Natural killer cell (primary cell): ENCODE results near the gene STAM2. TPM values are rescaled to one million over a fixed set of nuclear protein-coding genes. Genes with fewer than 3 reads are reported as not detected.
"Not testable (repeated sequence)": the region's sequence is repeated elsewhere in the genome, so short reads cannot be mapped to it uniquely, and the experiment has no call there.

ENCODE experiments used
- ATAC-seq, 3 donors: fragments of 150-1000 bp in 2 of 3; fragments of 200-7000 bp in 1 of 3; cut with Tn5 transposase; 1 replicate in 1 of 3; 2 replicates in 2 of 3; pipeline ENCODE4 v1.10.0; 2021; ENCODE audit warnings: mild to moderate bottlenecking in 2 of 3, moderate library complexity in 2 of 3
- DNase-seq, 2 donors: peaks; one replicate each; pipeline versions ENCODE4 v3.0.0 to v3.0.0-alpha.2; 2013 to 2021; ENCODE audit warnings: mixed read lengths in 1 of 2
- H3K27ac ChIP-seq: one replicate; pipeline ENCODE4 v1.5.1; 2013; ENCODE audit warnings: mild to moderate bottlenecking, low read length
- H3K27me3 ChIP-seq: one replicate; pipeline ENCODE4 v1.6.1; 2013; ENCODE audit warnings: low read length; ENCODE audit not compliant: control insufficient read depth, insufficient read depth
- H3K36me3 ChIP-seq: one replicate; pipeline ENCODE4 v1.6.1; 2013; ENCODE audit warnings: low read length; ENCODE audit not compliant: control insufficient read depth, insufficient read depth
- H3K4me1 ChIP-seq: one replicate; pipeline ENCODE4 v1.6.1; 2013; ENCODE audit warnings: low read length; ENCODE audit not compliant: control insufficient read depth, insufficient read depth
- H3K4me3 ChIP-seq: one replicate; pipeline ENCODE4 v1.5.1; 2013; ENCODE audit warnings: low read length
- H3K9me3 ChIP-seq: one replicate; pipeline ENCODE4 v1.6.1; 2013; ENCODE audit warnings: low read length; ENCODE audit not compliant: control insufficient read depth, insufficient read depth
- H3K27ac Mint-ChIP-seq, 2 donors: one replicate each; pipeline ENCODE4 v1.8.0; 2022; ENCODE audit warnings: mild to moderate bottlenecking in 2 of 2, mixed read lengths in 2 of 2, moderate library complexity in 1 of 2
- H3K27me3 Mint-ChIP-seq, 2 donors: one replicate each; pipeline ENCODE4 v1.8.0; 2022; ENCODE audit warnings: low read depth in 2 of 2, mixed read lengths in 2 of 2
- H3K36me3 Mint-ChIP-seq: one replicate; pipeline ENCODE4 v1.8.0; 2022; ENCODE audit warnings: mixed read lengths
- H3K4me1 Mint-ChIP-seq, 2 donors: one replicate each; pipeline ENCODE4 v1.8.0; 2022; ENCODE audit warnings: mixed read lengths in 2 of 2
- H3K4me3 Mint-ChIP-seq: one replicate; pipeline ENCODE4 v1.8.0; 2022; ENCODE audit warnings: mild to moderate bottlenecking, moderate library complexity, mixed read lengths
- H3K9me3 Mint-ChIP-seq, 2 donors: one replicate each; pipeline ENCODE4 v1.8.0; 2022; ENCODE audit warnings: mixed read lengths in 2 of 2
- WGBS: methylation state at CpG from one replicate; pipeline ENCODE4 v1.1.7; 2013; ENCODE audit warnings: missing lambda C conversion rate; ENCODE audit not compliant: insufficient coverage; 5-methylcytosine and 5-hydroxymethylcytosine counted together
- intact Hi-C: fragments of 100-400 bp; cut with micrococcal nuclease; formaldehyde crosslinking; loops from one replicate; pipeline ENCODE4 v1.14.2; 2022
- total RNA-seq, 4 donors: library from RNA; stranded (reverse); fragments of 120-200 nt in 1 of 4; gene quantifications; one replicate each; pipeline versions ENCODE4 v1.2.3 to v1.2.4, GENCODE V29; 2013 to 2022
- TF ChIP-seq, protein P1 (sequence below): fragments of 200-600 bp; IDR thresholded peaks from one replicate; pipeline ENCODE4 v1.8.0; 2022; ENCODE audit warnings: antibody characterized with exemption

The STAM2 gene
- total RNA-seq, 3 donors from 2014 or later (not counting 1 experiment from before 2014, with no cell fraction given) = 18.7 to 23.1 (median 19.2) TPM

GRCh38 chr2:152200565-152201465, 25.3 kb upstream of the STAM2 start:
- peaks cover 5 to 40% of the 10 kb centered on the region in 2 donors for H3K27me3 Mint-ChIP-seq

GRCh38 chr2:152200101-152200500, 24.5 kb upstream of the STAM2 start:
- TF ChIP-seq, protein P1, sequence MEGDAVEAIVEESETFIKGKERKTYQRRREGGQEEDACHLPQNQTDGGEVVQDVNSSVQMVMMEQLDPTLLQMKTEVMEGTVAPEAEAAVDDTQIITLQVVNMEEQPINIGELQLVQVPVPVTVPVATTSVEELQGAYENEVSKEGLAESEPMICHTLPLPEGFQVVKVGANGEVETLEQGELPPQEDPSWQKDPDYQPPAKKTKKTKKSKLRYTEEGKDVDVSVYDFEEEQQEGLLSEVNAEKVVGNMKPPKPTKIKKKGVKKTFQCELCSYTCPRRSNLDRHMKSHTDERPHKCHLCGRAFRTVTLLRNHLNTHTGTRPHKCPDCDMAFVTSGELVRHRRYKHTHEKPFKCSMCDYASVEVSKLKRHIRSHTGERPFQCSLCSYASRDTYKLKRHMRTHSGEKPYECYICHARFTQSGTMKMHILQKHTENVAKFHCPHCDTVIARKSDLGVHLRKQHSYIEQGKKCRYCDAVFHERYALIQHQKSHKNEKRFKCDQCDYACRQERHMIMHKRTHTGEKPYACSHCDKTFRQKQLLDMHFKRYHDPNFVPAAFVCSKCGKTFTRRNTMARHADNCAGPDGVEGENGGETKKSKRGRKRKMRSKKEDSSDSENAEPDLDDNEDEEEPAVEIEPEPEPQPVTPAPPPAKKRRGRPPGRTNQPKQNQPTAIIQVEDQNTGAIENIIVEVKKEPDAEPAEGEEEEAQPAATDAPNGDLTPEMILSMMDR = no peak
- Mint-ChIP-seq H3K36me3 (no peaks in the 10 kb centered on the region), H3K27ac (no peak overlapping the region), H3K9me3 (no peaks in the 10 kb centered on the region), H3K4me1 (no peaks in the 10 kb centered on the region), H3K4me3 (no peak overlapping the region), H3K27me3 (peaks cover 8 to 46% of the 10 kb centered on the region in 2 donors)
- no peak for DNase-seq
- Histone ChIP-seq H3K27me3 (no peaks in the 10 kb centered on the region), H3K27ac (no peak overlapping the region), H3K36me3 (no peaks in the 10 kb centered on the region), H3K4me1 (no peaks in the 10 kb centered on the region), H3K9me3 (no peaks in the 10 kb centered on the region), H3K4me3 (no peak overlapping the region)
- intact Hi-C loops = no loop called here
- ATAC-seq = no peak
- 90% methylated on average over 3 of the region's 4 CpGs for WGBS

More at GRCh38 chr2:152200565-152201465, 25.3 kb upstream of the STAM2 start:
- TF ChIP-seq, protein P1 = no peak
- no peaks in the 10 kb centered on the region for H3K36me3 ChIP-seq
- no peaks in the 10 kb centered on the region for H3K4me1 ChIP-seq
- Mint-ChIP-seq H3K4me3 (no peak overlapping the region), H3K4me1 (no peaks in the 10 kb centered on the region), H3K36me3 (no peaks in the 10 kb centered on the region), H3K27ac (no peak overlapping the region), H3K9me3 (no peaks in the 10 kb centered on the region)
- H3K27ac ChIP-seq = no peak overlapping the region
- WGBS = 86% methylated on average over 9 of the region's 9 CpGs
- DNase-seq = no peak
- H3K9me3 ChIP-seq = no peaks in the 10 kb centered on the region
- no peak for ATAC-seq
- H3K27me3 ChIP-seq = no peaks in the 10 kb centered on the region
- no peak overlapping the region for H3K4me3 ChIP-seq
- intact Hi-C loops = no loop called here

DNA sequence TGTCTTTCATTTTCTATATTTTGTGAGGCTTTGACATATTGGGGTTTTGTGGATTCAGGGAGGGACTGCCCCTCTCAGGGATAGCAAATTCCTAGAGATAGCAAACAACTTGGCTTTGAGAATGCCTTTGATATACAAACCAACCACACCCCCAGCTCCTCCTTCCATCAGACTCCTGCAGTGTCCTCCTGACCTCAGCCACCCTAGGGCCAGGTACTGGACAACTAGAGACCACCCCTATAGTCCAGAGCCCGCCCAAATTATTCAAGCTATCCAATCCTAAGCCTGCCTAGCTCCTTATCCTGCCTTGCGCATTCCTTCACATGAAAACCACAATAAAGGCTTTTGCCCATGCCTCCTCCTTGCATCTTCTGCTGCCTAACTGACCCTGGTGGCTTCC, 22.9 kb upstream of the STAM2 start:
- H3K27me3 Mint-ChIP-seq = peaks cover 18 to 57% of the 10 kb centered on the region in 2 donors
- intact Hi-C loops = no loop called here
- Histone ChIP-seq H3K27me3 (no peaks in the 10 kb centered on the region), H3K27ac (no peak overlapping the region), H3K4me3 (no peak overlapping the region), H3K9me3 (no peaks in the 10 kb centered on the region), H3K36me3 (no peaks in the 10 kb centered on the region), H3K4me1 (no peaks in the 10 kb centered on the region)
- H3K36me3 Mint-ChIP-seq = no peaks in the 10 kb centered on the region
- no peaks in the 10 kb centered on the region for H3K9me3 Mint-ChIP-seq
- WGBS = 80% methylated on average over 2 of the region's 2 CpGs
- H3K4me3 Mint-ChIP-seq = no peak overlapping the region
- H3K27ac Mint-ChIP-seq = no peak overlapping the region
- H3K4me1 Mint-ChIP-seq = no peaks in the 10 kb centered on the region
- DNase-seq = no peak
- TF ChIP-seq, protein P1 = no peak
- ATAC-seq = no peak

DNA sequence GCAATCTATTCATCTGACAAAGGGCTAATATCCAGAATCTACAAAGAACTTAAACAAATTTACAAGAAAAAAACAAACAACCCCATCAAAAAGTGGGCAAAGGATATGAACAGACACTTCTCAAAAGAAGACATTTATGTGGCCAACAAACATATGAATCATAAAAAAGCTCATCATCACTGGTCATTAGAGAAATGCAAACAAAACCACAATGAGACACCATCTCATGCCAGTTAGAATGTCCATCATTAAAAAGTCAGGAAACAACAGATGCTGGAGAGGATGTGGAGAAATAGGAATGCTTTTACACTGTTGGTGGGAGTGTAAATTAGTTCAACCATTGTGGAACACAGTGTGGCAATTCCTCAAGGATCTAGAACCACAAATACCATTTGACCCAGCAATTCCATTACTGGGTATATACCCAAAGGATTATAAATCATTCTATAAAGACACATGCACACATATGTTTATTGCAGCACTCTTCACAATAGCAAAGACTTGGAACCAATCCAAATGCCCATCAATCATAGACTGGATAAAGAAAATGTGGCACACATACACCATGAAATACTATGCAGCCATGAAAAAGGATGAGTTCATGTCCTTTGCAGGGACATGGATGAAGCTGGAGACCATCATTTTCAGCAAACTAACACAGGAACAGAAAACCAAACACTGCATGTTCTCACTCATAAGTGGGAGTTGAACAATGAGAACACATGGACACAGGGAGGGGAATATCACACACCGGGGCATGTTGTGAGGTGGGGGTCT, 22.1 kb upstream of the STAM2 start:
- H3K4me3 ChIP-seq, DNase-seq, ATAC-seq, H3K4me3 Mint-ChIP-seq, H3K9me3 Mint-ChIP-seq, H3K4me1 ChIP-seq, intact Hi-C loops, H3K36me3 ChIP-seq, H3K4me1 Mint-ChIP-seq, H3K27ac ChIP-seq, H3K27ac Mint-ChIP-seq, H3K9me3 ChIP-seq, H3K36me3 Mint-ChIP-seq, H3K27me3 ChIP-seq: not testable (repeated sequence)
- peaks cover 25 to 63% of the 10 kb centered on the region in 2 donors for H3K27me3 Mint-ChIP-seq
- WGBS = 35% methylated on average over 1 of the region's 1 CpG
